HUES64 (cell line): ENCODE data around the gene LMO2.
"Not testable (repeated sequence)": the region's sequence is repeated elsewhere in the genome, so short reads cannot be mapped to it uniquely, and the experiment has no call there.

Source experiments
- H3K27ac ChIP-seq: 2 replicates; pipeline ENCODE4 v1.7.0; 2013; ENCODE audit warnings: low read depth, low read length, inconsistent platforms
- H3K27me3 ChIP-seq: 2 replicates; pipeline ENCODE4 v1.6.1; 2013; ENCODE audit warnings: mild to moderate bottlenecking, low read length; ENCODE audit not compliant: insufficient read depth
- H3K36me3 ChIP-seq: 2 replicates; pipeline ENCODE4 v1.6.1; 2013; ENCODE audit warnings: mild to moderate bottlenecking, low read length; ENCODE audit not compliant: insufficient read depth
- H3K4me1 ChIP-seq: 2 replicates; pipeline ENCODE4 v1.6.1; 2013; ENCODE audit warnings: mild to moderate bottlenecking, low read length, moderate library complexity; ENCODE audit not compliant: insufficient read depth
- H3K4me3 ChIP-seq: 2 replicates; pipeline ENCODE4 v1.5.1; 2013; ENCODE audit warnings: mild to moderate bottlenecking, low read length, moderate library complexity
- H3K9ac ChIP-seq: 2 replicates; pipeline ENCODE4 v1.6.1; 2013; ENCODE audit warnings: mild to moderate bottlenecking, low read depth, low read length
- H3K9me3 ChIP-seq: 2 replicates; pipeline ENCODE4 v1.6.1; 2013; ENCODE audit warnings: low read depth, low read length; ENCODE audit not compliant: insufficient read depth
- WGBS: fragments of 150-250, 120-280 bp; methylation state at CpG from one replicate; pipeline ENCODE4 v1.1.7; 2013; ENCODE audit warnings: missing lambda C conversion rate; 5-methylcytosine and 5-hydroxymethylcytosine counted together

The LMO2 gene

DNA sequence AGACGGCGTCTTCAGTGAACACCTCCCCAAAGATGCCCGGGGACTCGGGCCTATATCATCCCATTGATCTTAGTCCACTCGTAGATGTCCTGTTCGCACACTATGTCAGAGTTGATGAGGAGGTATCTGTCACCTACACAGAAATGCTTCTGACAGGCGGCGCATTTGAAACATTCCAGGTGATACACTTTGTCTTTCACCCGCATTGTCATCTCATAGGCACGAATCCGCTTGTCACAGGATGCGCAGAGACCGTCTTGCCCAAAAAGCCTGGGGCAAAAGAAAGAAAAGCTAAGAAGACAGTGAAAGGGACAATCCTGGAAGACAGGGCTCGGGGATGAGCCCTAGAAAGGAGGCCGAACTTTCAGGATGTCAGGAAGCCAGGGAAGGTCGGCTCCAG lies 32.6 kb downstream of the LMO2 start:
- no peak overlapping the region for H3K4me3 ChIP-seq
- H3K27ac ChIP-seq: no peak overlapping the region
- no peaks in the 10 kb centered on the region for H3K9me3 ChIP-seq
- no peaks in the 10 kb centered on the region for H3K36me3 ChIP-seq
- peaks cover 17% of the 10 kb centered on the region; the same call in 1 of the 2 replicates for H3K4me1 ChIP-seq
- peaks cover 9% of the 10 kb centered on the region for H3K27me3 ChIP-seq
- H3K9ac ChIP-seq: no peak overlapping the region
- 94% methylated on average over 16 of the region's 16 CpGs for WGBS

DNA sequence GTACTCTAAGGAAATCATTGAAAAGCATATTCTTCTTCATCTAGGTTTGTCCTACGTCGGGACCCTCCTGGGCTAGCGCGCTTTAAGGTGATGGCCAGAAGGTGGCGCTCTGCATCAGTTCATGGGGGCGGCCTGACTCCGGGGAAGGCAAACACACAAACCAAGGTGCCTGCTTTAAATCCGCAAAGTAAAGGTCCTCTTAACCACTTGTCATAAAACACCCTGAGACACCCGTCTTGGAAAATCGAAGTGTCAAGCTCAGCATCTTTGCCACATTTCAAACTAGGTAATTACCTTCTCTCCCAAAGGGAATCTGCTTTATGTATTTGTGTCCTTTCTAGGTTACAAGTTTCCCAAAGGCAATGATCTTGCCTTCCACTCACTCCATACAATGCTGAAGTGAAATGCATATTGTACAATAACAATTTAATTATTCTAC lies 33.9 kb downstream of the LMO2 start:
- Histone ChIP-seq H3K9ac (no peak overlapping the region), H3K4me3 (no peak overlapping the region), H3K4me1 (peaks cover 17% of the 10 kb centered on the region; the same call in 1 of the 2 replicates), H3K36me3 (no peaks in the 10 kb centered on the region), H3K27ac (no peak overlapping the region), H3K9me3 (no peaks in the 10 kb centered on the region), H3K27me3 (peaks cover 6% of the 10 kb centered on the region; the same call in 1 of the 2 replicates)
- 6% methylated on average over 10 of the region's 10 CpGs for WGBS

DNA sequence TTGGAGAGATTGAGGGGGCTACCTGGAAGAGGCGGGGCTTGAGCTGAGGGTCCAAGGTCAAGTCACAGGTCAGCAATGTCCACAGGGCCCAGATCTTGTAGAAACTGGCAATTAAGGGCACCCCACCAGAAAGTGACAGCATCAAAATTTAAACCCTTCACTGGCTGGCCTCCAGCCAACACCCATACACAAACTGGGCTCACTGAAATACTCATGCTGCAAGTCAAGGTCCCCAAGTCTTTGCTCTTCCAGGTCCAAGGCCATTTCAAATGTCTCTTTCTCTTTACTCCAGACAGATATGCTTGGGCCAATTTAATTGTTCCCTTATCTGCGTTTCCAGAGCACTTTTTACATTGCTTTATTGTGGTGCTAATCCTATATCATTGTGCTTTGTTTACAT lies 36.4 kb downstream of the LMO2 start:
- WGBS: 82% methylated on average over 2 of the region's 2 CpGs
- H3K36me3 ChIP-seq: no peaks in the 10 kb centered on the region
- no peak overlapping the region for H3K27ac ChIP-seq
- H3K27me3 ChIP-seq: peaks cover 3% of the 10 kb centered on the region; the same call in 1 of the 2 replicates
- H3K4me1 ChIP-seq: 0 out of 2 replicates have a peak, but pooled peaks cover 3% of the 10 kb centered on the region
- H3K9ac ChIP-seq: no peak overlapping the region
- H3K9me3 ChIP-seq: no peaks in the 10 kb centered on the region
- no peak overlapping the region for H3K4me3 ChIP-seq

DNA sequence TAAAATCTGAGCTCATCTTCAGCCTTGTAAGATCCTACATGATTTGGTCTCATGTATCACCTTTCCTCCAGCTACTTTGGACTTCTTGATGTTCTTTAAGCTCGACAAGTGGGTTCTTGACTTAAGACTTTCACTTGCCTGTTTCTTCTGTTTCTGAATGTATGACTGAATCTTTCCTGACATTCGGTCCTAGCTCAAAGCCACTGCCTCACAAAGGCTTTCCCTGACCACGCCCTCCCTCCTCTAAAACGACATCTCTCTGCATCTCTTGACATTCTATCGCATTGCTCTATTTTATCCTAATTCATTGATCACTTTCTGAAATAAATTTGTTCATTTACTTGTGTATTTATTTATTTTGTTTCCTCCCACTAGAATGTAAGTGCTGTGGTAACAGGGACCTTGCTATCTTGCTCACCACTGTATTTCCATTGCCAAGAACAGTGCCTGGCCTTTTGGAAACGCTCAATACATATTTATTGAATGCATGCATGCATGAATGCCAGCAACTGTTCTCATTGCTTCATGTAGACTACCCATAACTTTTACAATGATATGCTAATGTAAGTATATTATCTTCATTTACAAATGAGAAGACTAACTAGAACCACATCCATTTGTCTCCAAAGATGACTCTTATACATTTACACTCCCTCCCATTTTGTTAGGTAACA lies 43.0 kb downstream of the LMO2 start:
- Histone ChIP-seq H3K9ac (no peak overlapping the region), H3K4me3 (no peak overlapping the region), H3K4me1 (0 out of 2 replicates have a peak, but pooled peaks cover 3% of the 10 kb centered on the region), H3K9me3 (no peaks in the 10 kb centered on the region), H3K27ac (no peak overlapping the region), H3K27me3 (no peaks in the 10 kb centered on the region), H3K36me3 (no peaks in the 10 kb centered on the region)
- 85% methylated on average over 6 of the region's 6 CpGs for WGBS

DNA sequence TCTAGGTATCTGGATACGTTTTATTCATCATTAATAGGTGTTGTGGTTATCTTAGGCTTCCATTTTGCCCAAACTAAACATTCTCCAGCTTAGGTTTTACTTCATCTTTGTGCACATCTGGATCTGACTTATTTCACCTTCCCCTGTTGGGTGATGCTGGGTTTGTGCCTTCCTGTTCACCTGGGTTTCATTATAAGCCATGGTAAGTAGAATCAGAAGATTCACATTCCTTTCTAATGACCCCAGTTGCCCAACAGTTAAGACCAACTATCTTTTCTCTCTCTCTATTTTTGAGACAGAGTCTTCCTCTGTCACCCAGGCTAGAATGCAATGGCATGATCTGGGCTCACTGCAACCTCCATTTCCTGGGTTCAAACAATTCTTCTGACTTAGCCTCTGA lies 44.6 kb downstream of the LMO2 start:
- no peaks in the 10 kb centered on the region for H3K9me3 ChIP-seq
- no CpG with 5 or more reads among the region's 1 CpG for WGBS
- no peak overlapping the region for H3K4me3 ChIP-seq
- no peaks in the 10 kb centered on the region for H3K36me3 ChIP-seq
- H3K27me3 ChIP-seq: no peaks in the 10 kb centered on the region
- 0 out of 2 replicates have a peak, but pooled peaks cover 3% of the 10 kb centered on the region for H3K4me1 ChIP-seq
- H3K9ac ChIP-seq: no peak overlapping the region
- H3K27ac ChIP-seq: no peak overlapping the region

DNA sequence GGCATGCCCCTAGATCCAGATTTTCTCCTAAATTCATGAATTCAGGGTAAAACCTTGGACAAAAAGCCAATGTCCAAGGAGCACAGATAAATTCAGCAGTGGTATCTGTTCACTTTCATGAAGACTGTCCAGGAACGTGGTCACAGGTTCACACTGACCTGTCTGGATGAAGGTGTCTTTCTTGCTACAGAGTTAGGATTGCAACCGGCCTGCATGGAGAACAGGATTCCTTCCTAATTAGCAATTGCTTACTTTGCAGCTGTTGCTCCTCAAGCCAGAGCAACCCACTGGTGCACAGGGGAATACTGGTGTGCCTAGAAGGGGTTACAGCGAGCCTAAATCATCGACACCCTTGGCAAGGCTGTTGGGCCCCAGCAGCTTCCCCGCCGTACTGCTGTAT lies 47.6 kb downstream of the LMO2 start:
- Histone ChIP-seq H3K36me3 (no peaks in the 10 kb centered on the region), H3K27ac (no peak overlapping the region), H3K4me3 (no peak overlapping the region), H3K27me3 (no peaks in the 10 kb centered on the region), H3K9me3 (no peaks in the 10 kb centered on the region), H3K4me1 (no peaks in the 10 kb centered on the region), H3K9ac (no peak overlapping the region)
- WGBS: 92% methylated on average over 6 of the region's 6 CpGs

DNA sequence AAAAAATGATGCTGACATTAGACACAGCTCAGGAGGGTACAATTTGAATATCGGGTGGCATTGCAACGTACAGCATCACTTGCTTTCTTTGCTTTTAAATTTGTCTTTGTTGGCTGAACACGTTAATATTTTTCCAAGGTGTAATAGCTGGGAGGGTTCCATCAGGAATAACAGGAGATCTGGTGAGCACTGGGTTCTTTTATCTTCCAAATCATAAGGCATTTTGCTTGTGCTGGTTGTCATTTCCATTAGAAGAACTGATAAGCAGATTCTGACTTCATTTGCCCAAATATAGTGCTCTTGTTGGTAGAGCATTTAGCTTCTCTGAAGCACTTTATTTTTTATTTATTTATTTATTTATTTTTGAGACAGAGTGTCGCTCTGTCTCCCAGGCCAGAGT lies 48.9 kb downstream of the LMO2 start:
- Histone ChIP-seq H3K9ac (no peak overlapping the region), H3K27me3 (no peaks in the 10 kb centered on the region), H3K4me1 (no peaks in the 10 kb centered on the region), H3K4me3 (no peak overlapping the region), H3K27ac (no peak overlapping the region), H3K9me3 (no peaks in the 10 kb centered on the region), H3K36me3 (no peaks in the 10 kb centered on the region)
- WGBS: 88% methylated on average over 4 of the region's 4 CpGs

DNA sequence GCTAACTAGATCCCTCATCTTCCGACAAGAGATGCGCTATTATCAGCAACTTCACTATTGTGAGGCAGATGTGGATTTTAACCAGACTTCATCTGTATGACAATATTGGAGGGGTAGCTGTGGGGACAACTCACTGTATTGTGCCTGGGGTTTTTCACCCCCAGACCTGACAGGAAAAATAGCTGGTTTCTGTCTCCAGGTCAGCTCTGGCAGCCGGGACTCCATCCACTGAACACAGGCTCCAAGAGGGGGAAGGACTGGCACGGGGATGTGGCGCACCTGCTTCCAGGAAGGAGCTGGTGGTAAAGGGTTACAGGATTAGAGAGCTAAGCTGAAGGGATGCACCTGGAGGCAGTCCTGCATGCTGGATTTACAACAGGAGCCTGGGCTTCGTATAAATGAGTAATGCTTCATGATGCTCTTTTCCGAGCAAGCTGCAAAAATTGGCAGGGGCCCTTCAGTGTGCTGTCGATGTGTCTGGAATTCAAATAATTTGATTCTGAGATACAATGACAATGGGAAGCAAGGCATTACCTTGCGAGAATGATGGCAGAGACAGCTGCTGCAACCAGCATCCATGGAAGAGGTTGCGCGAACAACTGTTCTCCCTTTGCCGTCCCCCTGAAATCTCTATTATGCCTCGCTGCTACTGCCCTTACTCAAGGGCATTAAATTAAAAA lies 49.5 kb downstream of the LMO2 start:
- Histone ChIP-seq H3K4me1 (no peaks in the 10 kb centered on the region), H3K9ac (no peak overlapping the region), H3K27me3 (no peaks in the 10 kb centered on the region), H3K27ac (no peak overlapping the region), H3K4me3 (no peak overlapping the region), H3K36me3 (no peaks in the 10 kb centered on the region), H3K9me3 (no peaks in the 10 kb centered on the region)
- WGBS: 90% methylated on average over 13 of the region's 13 CpGs

DNA sequence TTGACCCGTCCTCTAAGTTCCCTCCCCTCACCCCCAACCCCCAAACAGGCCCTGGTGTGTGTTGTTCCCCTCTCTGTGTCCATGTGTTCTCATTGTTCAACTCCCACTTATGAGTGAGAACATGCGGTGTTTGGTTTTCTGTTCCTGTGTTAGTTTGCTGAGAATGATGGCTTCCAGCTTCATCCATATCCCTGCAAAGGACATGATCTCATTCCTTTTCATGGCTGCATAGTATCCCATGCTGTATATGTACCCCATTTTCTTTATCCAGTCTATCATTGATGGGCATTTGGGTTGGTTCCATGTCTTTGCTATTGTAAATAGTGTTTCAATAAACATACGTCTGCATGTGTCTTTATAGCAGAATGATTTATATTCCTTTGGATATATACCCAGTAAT lies 53.6 kb downstream of the LMO2 start:
- H3K27ac ChIP-seq, H3K4me3 ChIP-seq, H3K36me3 ChIP-seq, H3K9ac ChIP-seq, H3K27me3 ChIP-seq, H3K4me1 ChIP-seq, H3K9me3 ChIP-seq: not testable (repeated sequence)
- 89% methylated on average over 2 of the region's 3 CpGs for WGBS

DNA sequence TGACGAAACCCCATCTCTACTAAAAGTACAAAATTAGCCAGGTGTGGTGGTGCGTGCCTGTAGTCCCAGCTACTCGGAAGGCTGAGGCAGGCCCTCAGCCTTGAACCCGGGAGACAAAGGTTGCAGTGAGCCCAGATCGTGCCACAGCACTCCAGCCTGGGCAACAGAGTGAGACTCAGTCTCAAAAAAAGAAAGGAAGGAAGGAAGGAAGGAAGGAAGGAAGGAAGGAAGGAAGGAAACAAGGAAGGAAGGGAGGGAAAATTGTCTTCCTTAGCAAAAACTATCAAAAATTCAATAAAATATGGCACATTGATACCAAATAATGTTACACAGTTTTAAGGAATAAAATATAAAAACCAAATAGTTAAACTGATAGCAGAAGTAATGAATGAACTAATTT lies 54.5 kb downstream of the LMO2 start:
- H3K27me3 ChIP-seq, H3K9me3 ChIP-seq, H3K4me1 ChIP-seq, H3K27ac ChIP-seq, H3K4me3 ChIP-seq, H3K9ac ChIP-seq, H3K36me3 ChIP-seq: not testable (repeated sequence)
- 92% methylated on average over 5 of the region's 5 CpGs for WGBS

DNA sequence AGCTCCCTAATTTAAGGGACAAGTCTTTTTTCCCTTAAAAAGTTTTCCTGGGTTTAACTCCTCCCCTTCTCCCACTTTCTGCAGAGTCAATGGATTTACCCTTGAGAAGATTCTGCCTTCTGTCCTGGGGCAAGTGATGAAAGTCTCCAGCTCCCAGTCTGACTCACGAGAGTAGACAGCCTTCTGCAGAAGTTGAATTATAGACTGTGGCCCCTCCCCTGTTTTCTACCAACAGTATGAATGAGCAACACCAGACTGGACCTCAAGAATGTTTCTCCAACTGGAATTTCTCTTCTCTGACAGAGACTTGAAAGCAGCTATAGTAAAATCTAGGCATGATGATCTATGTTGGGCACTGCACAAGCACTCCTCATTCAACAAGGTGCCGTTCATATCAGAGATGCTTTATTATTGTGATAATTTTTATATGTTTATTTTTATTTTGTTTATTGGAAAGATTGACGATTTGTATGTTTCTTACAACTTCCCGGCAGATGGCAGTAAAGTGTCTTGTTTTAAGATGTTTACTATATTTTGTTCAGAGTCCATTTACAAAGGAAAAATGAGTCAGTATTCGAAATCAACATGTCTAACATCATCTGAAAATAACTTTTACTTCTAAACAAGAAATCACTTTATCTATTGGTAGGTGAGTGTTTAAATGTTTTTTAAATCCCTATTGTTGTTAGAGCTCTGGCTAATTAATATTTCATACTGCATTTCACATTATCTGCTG lies 56.6 kb downstream of the LMO2 start:
- no peaks in the 10 kb centered on the region for H3K36me3 ChIP-seq
- H3K4me1 ChIP-seq: no peaks in the 10 kb centered on the region
- H3K9me3 ChIP-seq: no peaks in the 10 kb centered on the region
- no peak overlapping the region for H3K4me3 ChIP-seq
- no peak overlapping the region for H3K9ac ChIP-seq
- no peak overlapping the region for H3K27ac ChIP-seq
- 0 out of 2 replicates have a peak, but pooled peaks cover 3% of the 10 kb centered on the region for H3K27me3 ChIP-seq
- 81% methylated on average over 4 of the region's 5 CpGs for WGBS
